22Rv1 (cell line): ENCODE measurements around the gene EPYC.

ENCODE experiments used
- ZFX ChIP-seq: fragments of 450-650 bp; IDR thresholded peaks from 2 replicates; pipeline ENCODE4 v1.6.1; 2017; ENCODE audit warnings: antibody characterized with exemption, borderline replicate concordance
- TF ChIP-seq, protein P1 (sequence below): fragments of 450-650 bp; IDR thresholded peaks from 2 replicates; pipeline ENCODE4 v1.5.1; 2017; ENCODE audit warnings: mild to moderate bottlenecking

GRCh38 chr12:91017043-91017442 is 12.3 kb upstream of the EPYC start:
- TF ChIP-seq, protein P1, sequence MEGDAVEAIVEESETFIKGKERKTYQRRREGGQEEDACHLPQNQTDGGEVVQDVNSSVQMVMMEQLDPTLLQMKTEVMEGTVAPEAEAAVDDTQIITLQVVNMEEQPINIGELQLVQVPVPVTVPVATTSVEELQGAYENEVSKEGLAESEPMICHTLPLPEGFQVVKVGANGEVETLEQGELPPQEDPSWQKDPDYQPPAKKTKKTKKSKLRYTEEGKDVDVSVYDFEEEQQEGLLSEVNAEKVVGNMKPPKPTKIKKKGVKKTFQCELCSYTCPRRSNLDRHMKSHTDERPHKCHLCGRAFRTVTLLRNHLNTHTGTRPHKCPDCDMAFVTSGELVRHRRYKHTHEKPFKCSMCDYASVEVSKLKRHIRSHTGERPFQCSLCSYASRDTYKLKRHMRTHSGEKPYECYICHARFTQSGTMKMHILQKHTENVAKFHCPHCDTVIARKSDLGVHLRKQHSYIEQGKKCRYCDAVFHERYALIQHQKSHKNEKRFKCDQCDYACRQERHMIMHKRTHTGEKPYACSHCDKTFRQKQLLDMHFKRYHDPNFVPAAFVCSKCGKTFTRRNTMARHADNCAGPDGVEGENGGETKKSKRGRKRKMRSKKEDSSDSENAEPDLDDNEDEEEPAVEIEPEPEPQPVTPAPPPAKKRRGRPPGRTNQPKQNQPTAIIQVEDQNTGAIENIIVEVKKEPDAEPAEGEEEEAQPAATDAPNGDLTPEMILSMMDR, result no peak
- TF ChIP-seq ZFX, result no peak
